Ovary (tissue), 9 donors: Measurements from ENCODE around the gene MVB12A. TPM values are rescaled to one million over a fixed set of nuclear protein-coding genes. Genes with fewer than 3 reads are reported as not detected.

Experiments
- DNase-seq, 5 donors: peaks; one replicate each; pipeline ENCODE4 v3.0.0-alpha.2; 2019 to 2020
- H3K27ac ChIP-seq, 2 donors: fragments of 200-600 bp; one replicate each; pipeline versions ENCODE4 v1.5.1 to v1.8.0; 2019 to 2022
- H3K27me3 ChIP-seq: fragments of 200-600 bp; one replicate; pipeline ENCODE4 v1.8.0; 2022
- H3K36me3 ChIP-seq: fragments of 200-600 bp; sonication (generic); one replicate; pipeline ENCODE4 v1.5.1; 2019
- H3K4me1 ChIP-seq: one replicate; pipeline ENCODE4 v1.8.1; 2013; ENCODE audit warnings: mild to moderate bottlenecking, moderate library complexity; ENCODE audit not compliant: insufficient read depth
- H3K4me3 ChIP-seq: fragments of 200-600 bp; sonication (generic); one replicate; pipeline ENCODE4 v1.5.1; 2017
- H3K9me3 ChIP-seq, 2 donors: fragments of 200-600 bp in 1 of 2; sonication (generic) in 1 of 2; one replicate each; pipeline versions ENCODE4 v1.5.1 to v1.8.1; 2013 to 2019; ENCODE audit warnings: mild to moderate bottlenecking in 1 of 2, moderate library complexity in 1 of 2
- EP300 ChIP-seq: sonication (generic); formaldehyde crosslinking; IDR thresholded peaks from one replicate; pipeline ENCODE4 v1.6.1; 2017; ENCODE audit warnings: antibody characterized with exemption
- POLR2A ChIP-seq: fragments of 450-650 bp; IDR thresholded peaks from one replicate; pipeline ENCODE4 v1.6.1; 2017; ENCODE audit warnings: antibody characterized with exemption, mild to moderate bottlenecking, moderate library complexity
- WGBS, 3 donors: extraction: QIAGEN DNeasy Blood & Tissue Kit in 1 of 3; methylation state at CpG; one replicate each; pipeline versions ENCODE4 v1.1.5 to v1.1.7; 2013 to 2017; 5-methylcytosine and 5-hydroxymethylcytosine counted together
- intact Hi-C, 4 donors: fragments of 100-400 bp; cut with DNase I; formaldehyde crosslinking; loops; one replicate each; pipeline versions ENCODE4 v1.11.0 to v1.15.1; 2022 to 2023
- polyA plus RNA-seq, 2 donors: library from polyadenylated mRNA; stranded (reverse); fragments of 200-250 nt in 1 of 2; fragments of 350-450 nt in 1 of 2; fragmentation: Illumina TruSeq in 1 of 2; extraction: RNeasy Lipid Tissue Mini Kit (QIAGEN cat#74804) in 1 of 2; gene quantifications; one replicate each; pipeline ENCODE4 v1.2.3, GENCODE V29; 2013 to 2014
- total RNA-seq, 7 donors: library from RNA; depleted of rRNA in 2 of 7; stranded (reverse); fragments of >200 nt in 2 of 7; fragmentation: NEBNext Ultra II Directional in 3 of 7; extraction: Animal tissue kit (Norgen Biotek cat#: 25700) in 3 of 7; gene quantifications; one replicate each; pipeline versions ENCODE4 v1.1.0 to v1.2.4, GENCODE V29; 2016 to 2023
- TF ChIP-seq, protein P1 (sequence below), 3 donors: fragments of 450-650 bp in 2 of 3; fragments of 200-600 bp in 1 of 3; IDR thresholded peaks; one replicate each; pipeline versions ENCODE4 v1.5.1 to v1.8.0; 2016 to 2022; ENCODE audit warnings: antibody characterized with exemption in 3 of 3, mild to moderate bottlenecking in 1 of 3
- donor health status: DM: no; HTN: no; CAD: no; lungs with moderate emphysema.
- donor health status: DM: no; HTN: no; CAD: no.
- donor health status: Bipolar disorder and iron deficiency.
- donor health status: DM: yes; HTN: yes; CAD: no.
- donor health status: DM: no; HTN: no; CAD: no.
- donor health status: DM: yes; HTN: yes; CAD: no.

Gene MVB12A
- total and polyA plus RNA-seq, 9 donors, result 7.6 to 90.4 (median 77.8) TPM

- 16 to 26% (median 24%) methylated on average over 2 of the region's 2 CpGs for WGBS, 3 donors
- no peaks in the 10 kb centered on the region for H3K9me3 ChIP-seq
- H3K4me1 ChIP-seq, result peaks cover 18% of the 10 kb centered on the region
- H3K36me3 ChIP-seq, result no peaks in the 10 kb centered on the region
- peak overlapping the region; percentile 78 to 87 for H3K27ac ChIP-seq
- TF ChIP-seq, protein P1, sequence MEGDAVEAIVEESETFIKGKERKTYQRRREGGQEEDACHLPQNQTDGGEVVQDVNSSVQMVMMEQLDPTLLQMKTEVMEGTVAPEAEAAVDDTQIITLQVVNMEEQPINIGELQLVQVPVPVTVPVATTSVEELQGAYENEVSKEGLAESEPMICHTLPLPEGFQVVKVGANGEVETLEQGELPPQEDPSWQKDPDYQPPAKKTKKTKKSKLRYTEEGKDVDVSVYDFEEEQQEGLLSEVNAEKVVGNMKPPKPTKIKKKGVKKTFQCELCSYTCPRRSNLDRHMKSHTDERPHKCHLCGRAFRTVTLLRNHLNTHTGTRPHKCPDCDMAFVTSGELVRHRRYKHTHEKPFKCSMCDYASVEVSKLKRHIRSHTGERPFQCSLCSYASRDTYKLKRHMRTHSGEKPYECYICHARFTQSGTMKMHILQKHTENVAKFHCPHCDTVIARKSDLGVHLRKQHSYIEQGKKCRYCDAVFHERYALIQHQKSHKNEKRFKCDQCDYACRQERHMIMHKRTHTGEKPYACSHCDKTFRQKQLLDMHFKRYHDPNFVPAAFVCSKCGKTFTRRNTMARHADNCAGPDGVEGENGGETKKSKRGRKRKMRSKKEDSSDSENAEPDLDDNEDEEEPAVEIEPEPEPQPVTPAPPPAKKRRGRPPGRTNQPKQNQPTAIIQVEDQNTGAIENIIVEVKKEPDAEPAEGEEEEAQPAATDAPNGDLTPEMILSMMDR (IDR thresholded peaks at IDR 0.05), result no peak
- TF ChIP-seq POLR2A (no peak), EP300 (no peak)
- no peaks in the 10 kb centered on the region for H3K27me3 ChIP-seq
- no peak for DNase-seq
- intact Hi-C loops, result no loop called here
- H3K4me3 ChIP-seq, result peak overlapping the region; percentile 57
These were observed 13.0 kb upstream of the MVB12A start for GRCh38 chr19:17406887-17407196.

- H3K36me3 ChIP-seq, result no peaks in the 10 kb centered on the region
- intact Hi-C loops, result no loop called here
- no peaks in the 10 kb centered on the region for H3K27me3 ChIP-seq
- no peak overlapping the region for H3K4me3 ChIP-seq
- TF ChIP-seq, protein P1 (IDR thresholded peaks at IDR 0.05), result no peak
- TF ChIP-seq POLR2A (no peak), EP300 (no peak)
- peak overlapping the region; percentile 72 to 87 for H3K27ac ChIP-seq
- no peaks in the 10 kb centered on the region for H3K9me3 ChIP-seq
- 17 to 21% (median 21%) methylated on average over 9 of the region's 9 CpGs for WGBS, 3 donors
- DNase-seq, result peak; percentile 74 to 89 (median 84)
- H3K4me1 ChIP-seq, result peaks cover 29% of the 10 kb centered on the region
These were observed 9.9 kb upstream of the MVB12A start for GRCh38 chr19:17409990-17410389.

DNA sequence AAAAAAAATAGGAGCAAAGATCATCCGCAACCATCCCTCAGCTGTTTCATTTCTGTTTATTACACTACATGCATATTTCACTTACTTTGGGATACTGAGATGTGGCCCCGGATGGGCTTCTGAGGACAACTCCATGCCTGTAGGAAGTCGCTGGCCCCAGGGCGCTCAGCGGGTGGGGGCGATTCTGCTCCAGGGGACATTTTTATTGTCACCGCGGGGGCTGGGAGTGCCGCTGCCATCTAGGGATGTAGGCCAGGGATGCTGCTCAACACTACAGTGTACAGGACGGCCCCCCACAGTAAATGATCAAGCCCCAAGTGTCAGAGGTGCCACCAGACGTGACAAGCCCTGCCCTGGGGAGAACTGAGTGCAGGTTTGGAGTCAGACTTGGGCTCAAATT lies 8.0 kb upstream of the MVB12A start:
- peak overlapping the region; percentile 56 to 87 for H3K27ac ChIP-seq
- H3K27me3 ChIP-seq, result no peaks in the 10 kb centered on the region
- H3K36me3 ChIP-seq, result no peaks in the 10 kb centered on the region
- WGBS, 3 donors, result 83 to 84% (median 83%) methylated on average over 11 of the region's 11 CpGs
- DNase-seq, result peak in 1 of 5 donors; percentile 43
- no peak for TF ChIP-seq EP300
- TF ChIP-seq, protein P1 (IDR thresholded peaks at IDR 0.05), result no peak
- TF ChIP-seq POLR2A, result no peak
- H3K4me1 ChIP-seq, result peaks cover 21% of the 10 kb centered on the region
- no peak overlapping the region for H3K4me3 ChIP-seq
- no peaks in the 10 kb centered on the region for H3K9me3 ChIP-seq
- intact Hi-C loops, result no loop called here

DNA sequence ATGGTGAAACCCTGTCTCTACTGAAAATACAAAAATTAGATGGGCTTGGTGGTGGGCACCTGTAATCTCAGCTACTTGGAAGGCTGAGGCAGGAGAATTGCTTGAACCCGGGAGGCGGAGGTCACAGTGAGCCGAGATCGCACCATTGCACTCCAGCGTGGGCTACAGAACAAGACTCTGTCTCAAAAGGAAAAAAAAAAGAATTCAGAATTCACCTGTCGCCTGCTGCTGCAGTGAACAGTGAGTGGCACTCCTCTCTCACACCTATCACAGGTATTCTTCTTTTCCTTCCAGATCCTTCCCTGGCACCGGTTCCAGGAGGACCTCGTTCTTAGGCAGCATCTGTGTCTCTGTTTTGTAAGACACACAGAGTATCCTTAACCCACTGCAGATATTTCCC lies 5.8 kb upstream of the MVB12A start:
- Histone ChIP-seq H3K4me3 (no peak overlapping the region), H3K9me3 (no peaks in the 10 kb centered on the region), H3K27me3 (no peaks in the 10 kb centered on the region), H3K4me1 (peaks cover 19% of the 10 kb centered on the region), H3K36me3 (no peaks in the 10 kb centered on the region), H3K27ac (peak overlapping the region; percentile 56 to 87)
- 80 to 84% (median 82%) methylated on average over 8 of the region's 8 CpGs for WGBS, 3 donors
- intact Hi-C loops, result no loop called here
- no peak for DNase-seq
- TF ChIP-seq POLR2A, result no peak

- H3K4me3 ChIP-seq, result no peak overlapping the region
- DNase-seq, result peak in 4 of 5 donors; percentile 59 to 75 (median 72)
- no peaks in the 10 kb centered on the region for H3K27me3 ChIP-seq
- H3K4me1 ChIP-seq, result peaks cover 18% of the 10 kb centered on the region
- H3K36me3 ChIP-seq, result no peaks in the 10 kb centered on the region
- H3K27ac ChIP-seq, result peak overlapping the region; percentile 56 to 87
- intact Hi-C loops, result no loop called here
- H3K9me3 ChIP-seq, result no peaks in the 10 kb centered on the region
- WGBS, 3 donors, result 13 to 20% (median 17%) methylated on average over 6 of the region's 6 CpGs
- no peak for TF ChIP-seq POLR2A
- TF ChIP-seq, protein P1 (IDR thresholded peaks at IDR 0.05), result no peak
- TF ChIP-seq EP300, result no peak
These were observed 4.7 kb upstream of the MVB12A start for GRCh38 chr19:17415121-17415520.
